Adrenal gland (tissue), 12 donors: ENCODE results near the gene PTPRE. TPM values are rescaled to one million over a fixed set of nuclear protein-coding genes. Genes with fewer than 3 reads are reported as not detected.
A peak's percentile ranks its signal among the peaks of the same experiment; 100 is the strongest.

ENCODE experiments used
- DNase-seq, 7 donors: peaks; one replicate each; pipeline ENCODE4 v3.0.0-alpha.2; 2019 to 2020
- H3K27ac ChIP-seq, 5 donors: fragments of 200-600 bp; sonication (generic) in 4 of 5; 1 replicate in 3 of 5; 2 replicates in 2 of 5; pipeline versions ENCODE4 v1.5.1 to v1.8.0; 2016 to 2020; ENCODE audit warnings: mild to moderate bottlenecking in 1 of 5
- H3K27me3 ChIP-seq: fragments of 200-600 bp; 2 replicates; pipeline ENCODE4 v1.8.0; 2021
- H3K36me3 ChIP-seq, 2 donors: fragments of 200-600 bp; replicated peaks in 1 of 2; 1 replicate in 1 of 2; 2 replicates in 1 of 2; pipeline versions ENCODE4 v1.5.1 to v1.8.0; 2018 to 2022
- H3K4me1 ChIP-seq, 2 donors: fragments of 200-600 bp; replicated peaks in 1 of 2; 1 replicate in 1 of 2; 2 replicates in 1 of 2; pipeline versions ENCODE4 v1.5.1 to v1.8.0; 2018 to 2021
- H3K4me3 ChIP-seq, 4 donors: fragments of 200-600 bp; sonication (generic) in 3 of 4; one replicate each; pipeline ENCODE4 v1.5.1; 2016 to 2018
- H3K9me3 ChIP-seq, 3 donors: fragments of 200-600 bp; sonication (generic) in 1 of 3; replicated peaks in 1 of 3; 1 replicate in 2 of 3; 2 replicates in 1 of 3; pipeline versions ENCODE4 v1.5.1 to v1.8.0; 2016 to 2021
- CTCF ChIP-seq, 6 experiments: fragments of 450-650 bp in 4 of 6; fragments of 200-600 bp in 2 of 6; sonication (generic) in 1 of 6; IDR thresholded peaks; 1 replicate in 5 of 6; 2 replicates in 1 of 6; pipeline versions ENCODE4 v1.5.1 to v1.8.0; 2016 to 2021; ENCODE audit warnings: antibody characterized with exemption in 6 of 6, mild to moderate bottlenecking in 2 of 6, moderate library complexity in 1 of 6
- POLR2A ChIP-seq, 2 donors: fragments of 450-650 bp; IDR thresholded peaks; one replicate each; pipeline ENCODE4 v1.6.1; 2017; ENCODE audit warnings: antibody characterized with exemption in 2 of 2, mild to moderate bottlenecking in 2 of 2, moderate library complexity in 1 of 2
- WGBS, 4 donors: extraction: QIAGEN DNeasy Blood & Tissue Kit in 2 of 4; methylation state at CpG; one replicate each; pipeline versions ENCODE4 v1.1.5 to v1.1.7; 2013 to 2017; 5-methylcytosine and 5-hydroxymethylcytosine counted together
- intact Hi-C, 2 donors: fragments of 100-400 bp; cut with DNase I; formaldehyde crosslinking; loops; one replicate each; pipeline versions ENCODE4 v1.14.1 to v1.15.0; 2022 to 2023
- polyA plus RNA-seq, 3 donors: library from polyadenylated mRNA; stranded (reverse); fragments of 200-250 nt in 2 of 3; fragments of 350-450 nt in 1 of 3; fragmentation: Illumina TruSeq in 1 of 3; extraction: RNeasy Lipid Tissue Mini Kit (QIAGEN cat#74804) in 1 of 3; gene quantifications; one replicate each; pipeline ENCODE4 v1.2.3, GENCODE V29; 2013 to 2014
- total RNA-seq, 9 donors: library from RNA; depleted of rRNA in 4 of 9; stranded (reverse); fragments of >200 nt in 4 of 9; fragments of 120-200 nt in 1 of 9; fragmentation: NEBNext Ultra II Directional in 1 of 9; extraction: Animal tissue kit (Norgen Biotek cat#: 25700) in 1 of 9; gene quantifications; one replicate each; pipeline versions ENCODE4 v1.1.0 to v1.2.4, GENCODE V29; 2013 to 2023
- donor health status: healthy with polysubstance abuse.
- donor health status: Bipolar disorder and iron deficiency.
- donor health status: DM: yes; HTN: yes; CAD: no.
- donor health status: DM: no; HTN: no; CAD: no.
- donor health status: DM: no; HTN: no; CAD: no.
- donor health status: DM: yes; HTN: yes; CAD: no.

The PTPRE gene
- total and polyA plus RNA-seq, 12 donors, result 7.6 to 52.8 (median 41.0) TPM

GRCh38 chr10:128081222-128081621, 174.3 kb downstream of the PTPRE start:
- H3K27ac ChIP-seq, result no peak overlapping the region
- no peak overlapping the region for H3K4me3 ChIP-seq
- peak in 1 of 7 donors; percentile 20 for DNase-seq
- no peaks in the 10 kb centered on the region for H3K27me3 ChIP-seq
- no peaks in the 10 kb centered on the region for H3K4me1 ChIP-seq
- WGBS, 4 donors, result 71 to 85% (median 83%) methylated on average over 4 of the region's 4 CpGs
- H3K9me3 ChIP-seq, result no peaks in the 10 kb centered on the region
- TF ChIP-seq POLR2A (IDR thresholded peaks at IDR 0.05) (no peak), CTCF (IDR thresholded peaks at IDR 0.05) (no peak)
- intact Hi-C loops, result no loop called here
- H3K36me3 ChIP-seq, result peaks cover 0 to 52% of the 10 kb centered on the region in 2 donors

GRCh38 chr10:128081720-128082119, 174.8 kb downstream of the PTPRE start:
- peak in 1 of 7 donors; percentile 27 for DNase-seq
- WGBS, 4 donors, result 63 to 78% (median 72%) methylated on average over 3 of the region's 3 CpGs
- no peak overlapping the region for H3K4me3 ChIP-seq

GRCh38 chr10:128083191-128083895, 176.4 kb downstream of the PTPRE start:
- Histone ChIP-seq H3K36me3 (peaks cover 0 to 31% of the 10 kb centered on the region in 2 donors), H3K4me1 (no peaks in the 10 kb centered on the region), H3K27ac (no peak overlapping the region), H3K4me3 (no peak overlapping the region), H3K27me3 (no peaks in the 10 kb centered on the region), H3K9me3 (no peaks in the 10 kb centered on the region)
- no peak for TF ChIP-seq POLR2A (IDR thresholded peaks at IDR 0.05)
- no peak for TF ChIP-seq CTCF (IDR thresholded peaks at IDR 0.05)
- 82 to 93% (median 88%) methylated on average over 15 of the region's 15 CpGs for WGBS, 4 donors
- peak in 1 of 7 donors; percentile 34 for DNase-seq
- intact Hi-C loops, result no loop called here

More at GRCh38 chr10:128081720-128082119, 174.8 kb downstream of the PTPRE start:
- intact Hi-C loops, result no loop called here
- no peaks in the 10 kb centered on the region for H3K9me3 ChIP-seq
- no peak overlapping the region for H3K27ac ChIP-seq
- no peaks in the 10 kb centered on the region for H3K4me1 ChIP-seq
- TF ChIP-seq POLR2A (IDR thresholded peaks at IDR 0.05) (no peak), CTCF (IDR thresholded peaks at IDR 0.05) (no peak)
- peaks cover 0 to 47% of the 10 kb centered on the region in 2 donors for H3K36me3 ChIP-seq
- H3K27me3 ChIP-seq, result no peaks in the 10 kb centered on the region

GRCh38 chr10:128084364-128084763, 177.5 kb downstream of the PTPRE start:
- Histone ChIP-seq H3K27me3 (no peaks in the 10 kb centered on the region), H3K27ac (no peak overlapping the region), H3K4me1 (no peaks in the 10 kb centered on the region), H3K9me3 (no peaks in the 10 kb centered on the region), H3K4me3 (no peak overlapping the region), H3K36me3 (peaks cover 0 to 23% of the 10 kb centered on the region in 2 donors)
- intact Hi-C loops, result no loop called here
- peak in 1 of 7 donors; percentile 24 for DNase-seq
- TF ChIP-seq POLR2A (IDR thresholded peaks at IDR 0.05), result no peak
- no peak for TF ChIP-seq CTCF (IDR thresholded peaks at IDR 0.05)
- 90 to 93% (median 91%) methylated on average over 10 of the region's 10 CpGs for WGBS, 4 donors
